Muscle layer of colon (tissue), 2 donors: ENCODE data around the gene IFIT2.
A peak's percentile ranks its signal among the peaks of the same experiment; 100 is the strongest.
"Not testable (repeated sequence)": the region's sequence is repeated elsewhere in the genome, so short reads cannot be mapped to it uniquely, and the experiment has no call there.

ENCODE experiments used
- H3K27ac ChIP-seq: one replicate; pipeline ENCODE4 v1.7.0; 2013; ENCODE audit warnings: low read depth, mild to moderate bottlenecking, low read length, moderate library complexity
- H3K27me3 ChIP-seq, 2 donors: one replicate each; pipeline ENCODE4 v1.7.0; 2013; ENCODE audit warnings: low read length in 2 of 2, mild to moderate bottlenecking in 2 of 2; ENCODE audit not compliant: insufficient read depth in 2 of 2, control insufficient read depth in 1 of 2
- H3K36me3 ChIP-seq: one replicate; pipeline ENCODE4 v1.7.0; 2013; ENCODE audit warnings: mild to moderate bottlenecking, low read length; ENCODE audit not compliant: insufficient read depth
- H3K4me1 ChIP-seq: one replicate; pipeline ENCODE4 v1.7.0; 2013; ENCODE audit warnings: mild to moderate bottlenecking, low read length; ENCODE audit not compliant: insufficient read depth
- H3K4me3 ChIP-seq, 2 donors: one replicate each; pipeline ENCODE4 v1.7.0; 2013; ENCODE audit warnings: low read length in 2 of 2, low read depth in 1 of 2, mild to moderate bottlenecking in 1 of 2, moderate library complexity in 1 of 2
- H3K9ac ChIP-seq: one replicate; pipeline ENCODE4 v1.7.0; 2013; ENCODE audit warnings: low read length
- H3K9me3 ChIP-seq: one replicate; pipeline ENCODE4 v1.7.0; 2013; ENCODE audit warnings: mild to moderate bottlenecking, low read length
- donor health status: abdominal sarcoma.
- donor health status: Adenocarcinoma of cecum.

Gene IFIT2

DNA sequence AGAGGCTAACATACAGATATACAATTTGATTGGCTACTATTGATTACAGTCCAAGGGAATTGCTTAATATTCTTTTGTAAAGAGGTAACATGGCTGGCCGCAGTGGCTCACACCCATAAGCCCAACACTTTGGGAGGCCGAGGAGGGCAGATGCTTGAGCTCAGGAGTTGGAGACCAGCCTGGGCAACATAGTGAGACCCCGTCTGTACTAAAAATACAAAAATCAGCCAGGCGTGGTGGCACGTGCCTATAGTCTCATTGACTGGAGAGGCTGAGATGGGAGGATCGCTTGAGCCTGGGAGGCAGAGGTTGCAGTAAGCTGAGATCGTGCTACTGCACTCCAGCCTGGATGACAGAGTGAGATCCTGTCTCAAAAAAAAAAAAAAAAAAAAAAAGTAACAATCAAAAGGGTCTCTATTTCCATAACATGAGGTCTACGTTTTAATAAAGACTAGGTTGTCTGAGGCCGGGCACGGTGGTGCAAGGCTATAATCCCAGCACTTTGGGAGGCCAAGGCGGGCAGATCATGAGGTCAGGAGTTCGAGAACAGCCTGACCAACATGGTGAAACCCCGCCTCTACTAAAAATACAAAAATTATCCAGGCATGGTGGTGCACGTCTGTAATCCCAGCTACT lies 29.8 kb downstream of the IFIT2 start:
- H3K9ac ChIP-seq, H3K27me3 ChIP-seq, H3K9me3 ChIP-seq, H3K27ac ChIP-seq, H3K36me3 ChIP-seq: not testable (repeated sequence)
- Histone ChIP-seq H3K4me1 (peaks cover 49% of the 10 kb centered on the region), H3K4me3 (peak overlapping the region in 1 of 2 donors; percentile 72)

DNA sequence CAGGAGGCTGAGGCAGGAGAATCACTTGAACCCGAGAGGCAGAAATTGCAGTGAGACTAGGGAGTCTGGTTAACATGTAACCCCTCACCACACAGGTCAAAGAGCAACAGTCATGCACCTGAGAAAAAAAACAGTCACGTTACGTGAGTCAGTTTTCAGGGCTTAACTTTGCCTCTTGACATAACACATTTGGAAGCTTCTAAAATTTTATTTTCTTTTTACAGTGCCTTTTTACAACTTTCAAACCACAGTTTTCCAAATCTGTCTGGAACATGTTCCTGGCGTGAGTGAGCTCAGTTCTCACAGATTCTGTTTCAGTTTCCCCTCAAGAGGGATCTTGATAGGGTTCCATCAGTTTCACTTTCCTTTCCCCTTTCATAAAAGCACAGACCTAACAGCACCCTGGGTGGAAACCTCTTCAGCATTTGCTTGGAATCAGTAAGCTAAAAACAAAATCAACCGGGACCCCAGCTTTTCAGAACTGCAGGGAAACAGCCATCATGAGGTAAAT lies 30.3 kb downstream of the IFIT2 start:
- Histone ChIP-seq H3K9ac (peak overlapping the region; percentile 11), H3K4me1 (peaks cover 49% of the 10 kb centered on the region), H3K27ac (peak overlapping the region; percentile 2), H3K4me3 (peak overlapping the region; percentile 8 to 72), H3K27me3 (no peaks in the 10 kb centered on the region), H3K9me3 (no peaks in the 10 kb centered on the region), H3K36me3 (no peaks in the 10 kb centered on the region)

DNA sequence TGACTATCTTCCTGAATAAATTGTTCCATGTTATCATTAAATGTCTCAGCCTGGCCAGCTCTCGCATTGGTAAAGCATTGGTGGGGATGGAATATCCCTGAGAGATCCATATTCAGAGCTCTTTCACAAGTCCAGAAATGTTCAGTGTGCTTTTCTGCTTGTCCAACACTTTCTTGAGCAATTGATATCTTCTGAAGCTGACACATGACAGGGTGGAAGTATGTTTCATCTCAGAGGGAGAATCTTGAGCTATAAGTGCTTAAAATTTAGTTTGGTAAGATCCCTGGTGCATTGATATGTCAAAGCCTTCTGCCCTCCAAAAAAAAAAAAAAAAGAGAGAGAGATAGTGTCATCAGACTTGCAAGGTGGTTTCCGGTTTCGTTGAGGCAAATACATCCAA lies 33.4 kb downstream of the IFIT2 start:
- no peak overlapping the region for H3K27ac ChIP-seq
- H3K9me3 ChIP-seq, result no peaks in the 10 kb centered on the region
- peaks cover 15% of the 10 kb centered on the region for H3K36me3 ChIP-seq
- H3K4me1 ChIP-seq, result peaks cover 28% of the 10 kb centered on the region
- no peak overlapping the region for H3K4me3 ChIP-seq
- H3K27me3 ChIP-seq, result no peaks in the 10 kb centered on the region
- H3K9ac ChIP-seq, result no peak overlapping the region

DNA sequence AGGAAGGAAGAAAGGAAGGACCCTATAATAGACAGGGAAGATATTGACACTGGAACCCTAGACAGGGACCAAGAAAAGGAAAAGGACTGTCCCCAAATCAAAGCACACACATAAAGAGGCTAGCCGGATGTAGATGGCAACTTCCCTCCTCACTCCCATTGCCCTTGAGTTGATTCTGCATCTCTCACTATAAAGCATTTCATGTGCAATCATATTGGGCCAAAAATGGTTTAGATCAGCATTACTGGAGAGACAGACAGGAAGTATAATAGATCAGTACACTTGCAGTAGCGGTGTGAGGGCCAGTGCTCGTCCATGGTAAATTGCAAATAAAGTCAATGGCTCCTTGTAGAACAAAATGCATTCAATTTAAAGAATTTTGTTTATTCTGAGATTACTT lies 34.4 kb downstream of the IFIT2 start:
- Histone ChIP-seq H3K9ac (no peak overlapping the region), H3K9me3 (no peaks in the 10 kb centered on the region), H3K4me1 (peaks cover 18% of the 10 kb centered on the region), H3K27me3 (no peaks in the 10 kb centered on the region), H3K4me3 (no peak overlapping the region), H3K27ac (no peak overlapping the region), H3K36me3 (peaks cover 15% of the 10 kb centered on the region)

DNA sequence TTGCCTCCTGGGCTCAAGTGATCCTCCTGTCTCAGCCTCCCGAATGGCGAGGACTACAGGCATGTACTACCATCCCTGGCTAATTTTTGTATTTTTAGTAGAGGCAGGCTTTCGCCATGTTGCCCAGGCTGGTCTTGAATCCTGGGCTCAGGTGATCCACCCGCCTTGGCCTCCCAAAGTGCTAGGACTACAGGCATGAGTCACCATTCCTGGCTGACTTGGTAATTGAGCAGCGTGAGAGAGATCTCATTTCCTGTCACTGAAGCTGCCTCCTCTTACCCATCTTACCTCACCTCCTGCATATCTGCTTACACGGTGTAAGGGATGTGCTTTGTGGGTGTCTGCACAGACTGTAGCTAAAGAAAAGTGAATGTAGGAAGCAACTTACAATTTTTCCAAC lies 35.6 kb downstream of the IFIT2 start:
- Histone ChIP-seq H3K36me3 (peaks cover 15% of the 10 kb centered on the region), H3K9ac (no peak overlapping the region), H3K4me3 (no peak overlapping the region), H3K9me3 (no peaks in the 10 kb centered on the region), H3K27ac (no peak overlapping the region), H3K27me3 (no peaks in the 10 kb centered on the region), H3K4me1 (peaks cover 17% of the 10 kb centered on the region)

DNA sequence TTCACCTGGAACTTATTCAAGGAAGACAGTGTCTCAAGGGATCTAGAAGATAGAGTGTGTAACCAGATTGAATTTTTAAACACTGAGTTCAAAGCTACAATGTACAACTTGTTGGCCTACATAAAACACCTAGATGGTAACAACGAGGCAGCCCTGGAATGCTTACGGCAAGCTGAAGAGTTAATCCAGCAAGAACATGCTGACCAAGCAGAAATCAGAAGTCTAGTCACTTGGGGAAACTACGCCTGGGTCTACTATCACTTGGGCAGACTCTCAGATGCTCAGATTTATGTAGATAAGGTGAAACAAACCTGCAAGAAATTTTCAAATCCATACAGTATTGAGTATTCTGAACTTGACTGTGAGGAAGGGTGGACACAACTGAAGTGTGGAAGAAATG lies 36.9 kb downstream of the IFIT2 start:
- H3K27me3 ChIP-seq, result no peaks in the 10 kb centered on the region
- no peaks in the 10 kb centered on the region for H3K9me3 ChIP-seq
- no peak overlapping the region for H3K4me3 ChIP-seq
- no peak overlapping the region for H3K27ac ChIP-seq
- H3K36me3 ChIP-seq, result peaks cover 15% of the 10 kb centered on the region
- H3K9ac ChIP-seq, result no peak overlapping the region
- H3K4me1 ChIP-seq, result peaks cover 4% of the 10 kb centered on the region

DNA sequence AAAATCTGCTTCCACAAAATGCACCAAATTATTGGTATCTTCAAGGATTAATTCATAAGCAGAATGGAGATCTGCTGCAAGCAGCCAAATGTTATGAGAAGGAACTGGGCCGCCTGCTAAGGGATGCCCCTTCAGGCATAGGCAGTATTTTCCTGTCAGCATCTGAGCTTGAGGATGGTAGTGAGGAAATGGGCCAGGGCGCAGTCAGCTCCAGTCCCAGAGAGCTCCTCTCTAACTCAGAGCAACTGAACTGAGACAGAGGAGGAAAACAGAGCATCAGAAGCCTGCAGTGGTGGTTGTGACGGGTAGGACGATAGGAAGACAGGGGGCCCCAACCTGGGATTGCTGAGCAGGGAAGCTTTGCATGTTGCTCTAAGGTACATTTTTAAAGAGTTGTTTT lies 38.0 kb downstream of the IFIT2 start:
- Histone ChIP-seq H3K9me3 (no peaks in the 10 kb centered on the region), H3K9ac (no peak overlapping the region), H3K27me3 (no peaks in the 10 kb centered on the region), H3K36me3 (peaks cover 15% of the 10 kb centered on the region), H3K4me1 (no peaks in the 10 kb centered on the region), H3K4me3 (no peak overlapping the region), H3K27ac (no peak overlapping the region)

DNA sequence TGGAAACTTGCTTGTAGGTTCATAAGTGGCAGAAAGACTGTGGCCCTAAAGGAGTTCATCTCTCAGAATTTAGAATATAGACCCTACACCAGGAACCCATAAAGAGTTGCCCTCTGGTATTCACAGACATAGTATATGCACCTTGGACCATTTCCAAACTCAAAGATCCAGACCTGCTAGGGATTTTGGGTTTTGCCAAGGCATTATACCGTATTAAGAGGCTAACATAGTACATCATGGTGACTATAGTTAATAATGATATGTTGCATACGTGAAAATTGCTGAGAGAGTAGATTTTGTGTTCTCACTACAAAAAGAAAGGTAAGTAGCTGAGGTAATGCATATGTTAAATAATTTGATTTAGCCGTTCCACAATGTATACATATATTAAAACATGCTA lies 39.8 kb downstream of the IFIT2 start:
- no peaks in the 10 kb centered on the region for H3K9me3 ChIP-seq
- no peaks in the 10 kb centered on the region for H3K27me3 ChIP-seq
- no peak overlapping the region for H3K4me3 ChIP-seq
- H3K4me1 ChIP-seq, result no peaks in the 10 kb centered on the region
- peaks cover 15% of the 10 kb centered on the region for H3K36me3 ChIP-seq
- no peak overlapping the region for H3K9ac ChIP-seq
- H3K27ac ChIP-seq, result no peak overlapping the region

DNA sequence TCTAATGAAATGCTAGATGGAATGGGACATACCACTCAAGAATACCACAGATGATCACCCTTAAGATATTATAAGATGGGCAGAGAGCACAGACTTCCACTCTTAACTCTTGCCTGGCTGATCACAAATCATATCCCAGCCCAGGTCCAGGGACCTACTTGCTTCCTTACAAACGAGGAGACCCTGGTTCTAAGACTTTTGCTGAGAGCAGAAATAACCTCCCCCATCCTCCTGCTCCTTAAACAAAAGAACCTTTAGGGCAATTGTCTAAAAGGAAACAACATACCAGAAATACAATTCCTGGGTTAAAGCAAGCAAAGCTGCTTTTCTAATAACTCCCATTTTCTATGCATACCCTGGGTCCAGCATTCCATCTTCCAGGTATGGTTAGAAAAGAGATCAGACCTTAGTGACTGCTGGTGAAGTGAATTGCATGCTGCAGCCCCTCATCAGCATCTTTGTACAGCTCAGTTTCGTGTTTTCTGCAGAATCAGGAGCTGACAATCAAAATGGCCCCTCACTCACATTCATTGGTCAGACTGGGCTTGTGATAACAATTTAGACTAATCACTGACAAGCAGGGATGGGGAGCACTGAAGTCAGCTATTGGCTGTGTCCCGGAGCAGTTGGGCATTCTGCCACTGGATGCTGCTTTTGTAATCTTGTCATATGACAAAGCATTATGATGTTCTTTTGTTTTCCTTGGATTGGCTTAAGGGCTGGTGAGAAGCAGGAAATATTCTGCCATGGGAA lies 40.5 kb downstream of the IFIT2 start:
- Histone ChIP-seq H3K9me3 (no peaks in the 10 kb centered on the region), H3K36me3 (peaks cover 15% of the 10 kb centered on the region), H3K4me1 (no peaks in the 10 kb centered on the region), H3K27ac (no peak overlapping the region), H3K27me3 (no peaks in the 10 kb centered on the region), H3K4me3 (no peak overlapping the region), H3K9ac (no peak overlapping the region)

DNA sequence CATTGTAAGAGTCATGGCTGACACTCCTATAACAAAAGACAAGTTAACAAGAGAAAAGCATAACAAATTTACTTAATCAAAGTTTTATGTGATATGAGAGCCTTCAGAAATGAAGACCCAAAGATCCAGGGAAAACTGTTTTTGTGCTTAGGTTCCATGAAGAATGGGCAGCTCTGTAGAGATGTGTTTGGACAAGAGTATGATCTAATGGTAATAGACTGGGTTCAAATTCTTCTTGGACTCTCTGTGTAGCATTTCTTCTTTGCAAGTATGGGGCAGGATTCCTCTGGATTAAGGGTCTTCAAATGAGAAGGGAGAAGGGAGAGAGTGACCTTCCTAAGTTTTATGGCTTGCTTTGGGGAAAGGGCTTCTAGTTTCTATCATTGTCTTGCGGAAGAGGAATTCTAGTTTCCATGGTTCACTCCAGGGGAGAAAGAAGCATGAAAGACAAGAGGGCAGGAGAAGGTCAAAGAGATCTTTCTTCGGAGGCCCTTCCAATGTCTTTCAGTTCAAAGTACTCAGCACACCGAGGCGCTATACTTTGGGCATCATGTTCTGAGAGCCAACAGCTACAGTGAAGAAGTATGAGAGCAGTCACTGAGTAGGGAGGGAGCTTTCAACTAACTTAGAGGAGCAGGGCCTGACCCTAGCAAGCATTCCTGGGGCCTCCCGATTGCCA lies 41.4 kb downstream of the IFIT2 start:
- H3K27ac ChIP-seq, result no peak overlapping the region
- H3K36me3 ChIP-seq, result peaks cover 15% of the 10 kb centered on the region
- no peaks in the 10 kb centered on the region for H3K4me1 ChIP-seq
- H3K9me3 ChIP-seq, result no peaks in the 10 kb centered on the region
- no peaks in the 10 kb centered on the region for H3K27me3 ChIP-seq
- no peak overlapping the region for H3K9ac ChIP-seq
- no peak overlapping the region for H3K4me3 ChIP-seq

DNA sequence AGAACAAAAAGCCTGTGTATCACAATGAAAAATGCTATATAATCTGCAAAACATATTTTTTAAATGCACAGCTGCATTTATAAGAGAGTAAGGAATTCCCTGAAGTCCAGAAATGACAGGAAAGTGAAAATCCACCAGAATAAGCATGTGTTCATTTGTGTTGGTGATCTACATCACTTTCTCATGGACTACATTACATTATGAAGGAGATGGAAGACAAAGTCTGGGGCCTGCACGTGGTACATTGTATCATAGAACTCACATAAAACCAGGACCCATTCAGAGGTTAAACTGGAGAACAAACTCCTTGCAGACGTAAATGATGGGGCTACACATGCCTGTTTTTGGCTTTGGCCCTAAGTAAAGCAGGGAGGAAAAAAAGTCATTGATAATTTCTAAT lies 42.3 kb downstream of the IFIT2 start:
- Histone ChIP-seq H3K4me3 (no peak overlapping the region), H3K9ac (no peak overlapping the region), H3K36me3 (peaks cover 8% of the 10 kb centered on the region), H3K27ac (no peak overlapping the region), H3K9me3 (no peaks in the 10 kb centered on the region), H3K4me1 (no peaks in the 10 kb centered on the region), H3K27me3 (no peaks in the 10 kb centered on the region)
